Forelimb muscle (tissue), 1 donor: Measurements from ENCODE around the gene NRG3. TPM values are rescaled to one million over a fixed set of nuclear protein-coding genes. Genes with fewer than 3 reads are reported as not detected.

Experiments
- DNase-seq: peaks from one replicate; pipeline ENCODE4 v3.0.0-alpha.2; 2013; ENCODE audit warnings: low read depth
- polyA plus RNA-seq: library from polyadenylated mRNA; unstranded; fragments of 120-200 nt; gene quantifications from one replicate; pipeline ENCODE4 v1.2.1, GENCODE V29; 2013; ENCODE audit not compliant: insufficient read length

The NRG3 gene
- polyA plus RNA-seq: 0.06 TPM

DNA sequence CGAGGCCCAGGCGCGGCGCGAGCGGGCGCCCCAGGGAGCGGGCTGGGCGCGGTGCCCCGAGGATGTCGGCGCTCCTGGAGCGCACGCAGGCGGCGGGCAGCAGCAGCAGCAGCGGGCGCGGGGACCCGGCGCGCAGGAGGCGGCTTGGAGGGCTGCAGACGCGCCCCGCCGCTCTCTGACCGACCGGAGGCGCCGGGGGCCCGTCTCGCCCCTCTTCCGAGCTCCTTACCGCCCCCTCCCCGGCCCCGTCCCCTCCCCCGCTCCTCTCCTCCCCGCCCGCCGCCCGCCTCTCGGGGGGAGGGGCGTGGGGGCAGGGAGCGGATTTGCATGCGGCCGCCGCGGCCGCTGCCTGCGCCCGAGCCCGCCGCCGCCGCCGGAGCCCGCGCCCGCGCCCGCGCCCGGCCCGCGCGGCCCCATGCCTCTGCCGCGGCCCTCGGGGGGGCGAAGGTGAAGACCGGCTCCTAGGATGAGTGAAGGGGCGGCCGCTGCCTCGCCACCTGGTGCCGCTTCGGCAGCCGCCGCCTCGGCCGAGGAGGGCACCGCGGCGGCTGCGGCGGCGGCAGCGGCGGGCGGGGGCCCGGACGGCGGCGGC lies at the start of gene NRG3:
NRG3 (plus strand) TSS at position 320 of the 592 bp plus-strand sequence.
- DNase-seq: no peak

DNA sequence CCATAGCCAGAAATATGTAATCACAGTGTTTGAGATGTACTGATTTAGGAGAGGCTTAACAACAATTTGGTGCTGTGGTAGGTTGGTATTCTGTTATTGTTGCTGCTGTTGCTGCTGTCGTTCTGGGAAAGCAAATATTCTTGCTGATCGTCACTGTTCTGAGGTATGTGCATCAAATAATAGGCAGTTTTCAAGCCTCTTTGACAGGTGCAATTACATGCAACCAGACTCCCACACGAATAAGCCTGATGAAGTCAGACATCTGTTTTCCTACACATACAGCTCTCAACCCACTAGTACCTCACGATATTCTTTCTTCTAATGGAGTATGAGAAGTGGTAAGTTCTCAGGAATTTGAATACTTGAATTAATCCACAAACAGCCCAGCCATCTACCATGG lies 46.7 kb upstream of the NRG3 start:
- DNase-seq: no peak

DNA sequence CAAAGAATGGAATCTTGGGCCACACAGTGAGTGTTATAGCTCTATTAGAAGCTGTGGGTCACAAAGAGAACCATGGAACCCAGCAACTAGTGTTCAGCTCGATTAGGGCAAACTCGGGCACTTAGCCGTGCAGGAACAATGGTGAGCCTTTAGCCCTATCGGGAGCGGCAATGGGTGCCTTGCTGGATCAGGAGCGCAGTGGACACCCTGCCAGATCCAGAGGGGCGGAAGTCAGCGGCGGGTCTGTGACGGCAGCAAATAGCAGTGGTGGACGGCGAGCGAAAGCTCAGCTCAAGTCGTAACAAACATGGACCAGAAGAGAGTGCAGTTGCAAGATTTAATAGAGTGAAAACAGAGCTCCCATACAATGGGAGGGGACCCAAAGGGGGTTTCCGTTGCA lies 43.9 kb upstream of the NRG3 start:
- no peak for DNase-seq

DNA sequence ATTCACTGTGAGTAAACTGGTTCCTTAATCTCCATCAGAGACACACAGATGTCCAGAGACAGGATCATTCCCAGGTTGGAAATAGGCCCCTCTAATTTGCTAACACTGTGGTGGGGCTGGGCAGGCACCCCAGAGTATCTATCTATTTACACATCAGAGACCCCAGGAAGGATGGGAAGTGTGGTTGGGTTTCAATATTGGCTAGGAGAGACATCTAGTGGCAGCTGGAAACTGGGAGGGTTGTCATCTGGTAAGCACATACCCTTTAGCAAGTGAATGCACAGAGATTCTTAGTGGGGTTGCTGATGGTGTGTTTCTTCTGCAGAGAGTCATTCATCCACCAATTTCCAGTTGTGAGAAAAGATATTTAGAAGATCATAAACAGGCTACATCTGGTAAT lies 36.0 kb upstream of the NRG3 start:
- DNase-seq: no peak

DNA sequence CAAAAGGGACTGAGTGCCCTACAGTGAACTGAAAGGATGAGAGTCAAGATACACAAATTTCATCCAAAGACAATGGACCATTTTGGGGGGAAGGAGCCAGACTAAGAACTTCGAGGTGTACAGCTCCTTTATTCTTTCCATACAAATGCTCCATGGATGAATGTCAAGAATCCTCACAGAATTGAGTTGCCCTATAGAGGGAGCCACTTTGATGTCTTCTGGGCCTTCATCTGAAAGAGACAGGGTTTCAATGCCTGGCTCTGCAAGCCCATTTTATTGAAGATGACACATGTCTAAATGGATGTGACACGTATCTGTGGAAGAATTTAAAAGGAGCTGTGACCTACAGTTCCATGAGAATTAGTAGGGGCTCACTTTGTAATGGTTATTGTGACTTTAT lies 32.0 kb upstream of the NRG3 start:
- no peak for DNase-seq

DNA sequence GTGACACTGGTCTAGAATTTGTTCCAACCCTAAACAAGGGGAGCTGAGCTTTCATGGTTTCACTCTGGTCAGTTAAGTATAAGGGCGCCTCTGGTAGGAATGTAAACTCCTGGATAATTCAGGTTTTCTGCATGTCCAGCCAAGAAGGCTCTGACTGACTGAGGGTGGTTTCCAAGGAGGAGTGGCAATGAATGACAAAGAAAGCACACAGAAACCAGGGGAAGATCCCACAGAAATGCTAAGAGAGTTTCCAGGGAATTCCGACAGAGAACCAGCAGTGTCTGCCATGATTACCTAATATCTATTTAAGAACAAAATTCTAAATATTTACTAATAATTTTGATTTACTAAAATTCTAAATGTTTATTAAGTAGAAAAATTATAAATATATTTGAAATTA lies 27.3 kb upstream of the NRG3 start:
- DNase-seq: no peak

DNA sequence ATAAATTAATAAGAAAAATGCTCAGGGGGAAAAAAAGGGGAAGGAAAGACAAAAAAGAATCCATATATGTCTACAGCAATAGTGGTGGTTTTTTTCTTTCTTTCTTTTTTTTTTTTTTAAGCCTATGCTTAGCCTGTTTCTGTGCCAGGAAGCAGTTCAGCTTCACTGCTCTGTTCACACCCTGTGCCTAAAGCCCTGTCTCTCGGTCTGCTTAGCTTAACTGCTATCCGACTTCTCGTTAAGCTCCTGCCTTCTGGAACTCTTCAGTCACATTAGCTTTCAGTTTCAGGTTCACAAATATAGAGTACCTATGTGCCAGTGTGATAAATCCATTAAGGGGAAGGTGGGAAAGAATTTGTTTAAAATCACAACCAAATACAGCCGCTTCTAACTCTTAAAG lies 26.5 kb upstream of the NRG3 start:
- DNase-seq: no peak

DNA sequence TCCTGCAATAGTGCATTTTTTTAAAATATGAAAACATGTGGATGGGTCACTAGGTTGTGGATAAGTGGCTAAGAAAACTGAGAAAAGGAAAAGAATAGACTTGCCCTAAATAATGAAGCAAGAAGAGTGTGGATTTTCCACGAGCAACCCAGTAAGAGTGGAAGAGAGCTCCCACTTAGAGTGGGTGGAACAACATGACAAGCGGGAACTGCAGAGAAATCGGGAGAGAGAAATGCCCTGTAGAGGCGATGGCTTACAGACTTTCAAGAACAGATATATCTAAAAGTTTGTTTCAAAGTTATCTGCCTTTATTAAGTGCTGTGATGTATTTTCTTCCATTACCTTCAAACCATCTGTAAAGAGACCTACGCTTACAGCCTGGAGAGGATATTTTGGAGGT lies 26.1 kb upstream of the NRG3 start:
- DNase-seq: no peak

DNA sequence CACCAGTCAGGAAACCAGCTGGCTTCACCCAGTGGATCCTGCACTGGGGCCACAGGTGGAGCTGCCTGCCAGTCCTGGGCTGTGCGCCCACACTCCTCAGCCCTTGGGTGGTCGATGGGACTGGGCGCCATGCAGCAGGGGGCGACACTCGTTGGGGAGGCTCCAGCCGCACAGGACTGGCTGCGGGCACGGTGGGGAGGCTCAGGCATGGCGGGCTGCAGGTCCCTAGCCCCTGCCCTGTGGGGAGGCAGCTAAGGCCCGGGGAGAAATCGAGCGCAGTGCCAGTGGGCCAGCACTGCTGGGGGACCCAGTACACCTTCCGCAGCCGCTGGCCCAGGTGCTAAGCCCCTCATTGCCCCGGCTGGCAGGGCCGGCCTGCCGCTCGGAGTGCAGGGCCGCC lies 12.4 kb upstream of the NRG3 start:
- no peak for DNase-seq

DNA sequence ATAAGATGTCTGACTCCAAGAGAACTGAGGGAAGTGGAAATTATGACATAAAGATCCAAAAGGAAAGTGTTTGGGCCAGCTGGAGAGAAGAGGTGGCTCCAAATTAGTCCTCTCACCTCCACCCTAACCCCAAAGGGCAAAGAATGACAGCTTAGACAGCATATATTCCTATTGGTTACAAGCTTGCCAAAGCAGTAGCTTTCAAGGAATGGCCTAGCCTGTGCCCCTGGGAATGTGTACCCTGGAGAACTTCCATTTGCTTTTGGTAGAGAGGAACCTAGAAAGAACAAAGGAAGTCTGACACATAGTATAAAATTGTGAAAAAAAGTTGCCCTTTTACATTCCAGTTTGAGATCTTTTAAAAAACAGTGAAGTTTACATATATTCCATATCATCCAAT lies 11.2 kb upstream of the NRG3 start:
- DNase-seq: no peak

DNA sequence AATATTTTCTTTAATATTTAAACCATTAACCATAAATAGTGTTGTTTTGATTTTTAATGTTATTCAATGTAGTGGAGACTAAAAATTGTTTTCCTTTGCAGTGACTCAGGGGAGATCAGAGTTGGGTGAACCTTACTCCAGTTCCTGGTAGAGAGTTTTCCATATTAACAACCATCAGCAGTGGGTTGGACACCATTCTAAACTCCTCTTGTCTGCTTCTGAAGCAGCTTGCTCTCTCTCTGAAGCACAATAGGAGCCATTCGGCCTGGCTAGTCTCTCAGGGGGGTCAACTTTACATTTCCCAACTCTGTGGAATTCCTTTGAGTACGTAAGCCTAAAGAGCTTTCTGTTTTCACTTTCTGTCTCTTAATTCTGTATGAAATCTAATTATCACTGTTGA lies 9.4 kb upstream of the NRG3 start:
- no peak for DNase-seq

DNA sequence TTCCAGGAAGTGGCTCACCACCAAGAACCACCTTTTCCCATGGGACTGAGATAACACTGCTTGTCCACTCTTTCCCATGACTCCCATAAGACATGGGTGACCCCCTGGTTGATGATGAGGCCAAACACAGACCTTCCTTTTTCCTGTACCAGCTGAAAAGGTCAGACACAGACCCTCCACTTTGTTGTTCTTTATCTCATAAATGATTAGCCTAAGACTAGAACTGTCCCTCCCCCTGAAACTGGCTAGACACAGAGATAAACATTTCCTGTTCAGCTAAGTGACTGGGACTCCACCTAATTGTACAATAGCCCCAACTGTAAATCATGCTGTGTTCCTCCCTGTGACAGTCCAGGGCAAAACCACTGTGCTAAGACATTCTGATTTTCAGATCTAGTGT lies 8.2 kb upstream of the NRG3 start:
- DNase-seq: no peak

DNA sequence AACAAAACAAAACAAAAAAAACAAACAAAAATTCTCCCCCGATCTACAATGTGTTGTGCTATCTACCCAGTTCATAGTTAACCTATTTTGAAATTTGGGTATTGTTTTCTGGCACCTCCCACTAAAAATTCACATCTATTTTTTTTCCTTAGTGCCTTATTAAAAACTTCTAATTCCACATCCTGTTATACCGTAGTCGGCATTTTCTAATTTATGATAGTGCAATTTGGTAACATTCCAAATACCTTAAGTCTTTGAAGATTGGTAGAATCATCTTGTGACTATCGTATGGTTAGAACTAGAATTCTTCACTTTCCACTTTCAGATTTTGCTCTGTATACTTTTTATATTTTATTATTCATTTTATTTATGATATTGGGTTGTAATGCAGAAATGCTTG lies 4.5 kb upstream of the NRG3 start:
- no peak for DNase-seq

DNA sequence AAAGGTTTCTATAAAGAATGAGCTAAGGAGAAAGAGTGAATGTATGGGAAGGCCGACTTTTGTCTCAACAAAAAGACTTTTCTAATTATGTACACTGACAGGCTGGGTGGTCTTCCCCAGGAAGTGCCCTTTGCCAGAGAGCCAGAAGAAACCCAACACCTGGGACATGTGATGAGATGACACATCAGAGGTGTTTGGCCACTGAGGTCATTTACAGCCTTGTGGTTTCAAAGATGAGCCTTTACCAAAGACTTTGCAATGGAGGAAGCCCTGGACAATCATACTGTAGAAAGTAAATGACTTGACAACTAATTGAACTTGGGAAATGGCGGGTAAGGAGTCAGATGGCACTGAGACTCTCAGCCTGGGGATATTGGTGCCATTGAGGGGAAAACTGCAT lies 3.4 kb upstream of the NRG3 start:
- DNase-seq: no peak

DNA sequence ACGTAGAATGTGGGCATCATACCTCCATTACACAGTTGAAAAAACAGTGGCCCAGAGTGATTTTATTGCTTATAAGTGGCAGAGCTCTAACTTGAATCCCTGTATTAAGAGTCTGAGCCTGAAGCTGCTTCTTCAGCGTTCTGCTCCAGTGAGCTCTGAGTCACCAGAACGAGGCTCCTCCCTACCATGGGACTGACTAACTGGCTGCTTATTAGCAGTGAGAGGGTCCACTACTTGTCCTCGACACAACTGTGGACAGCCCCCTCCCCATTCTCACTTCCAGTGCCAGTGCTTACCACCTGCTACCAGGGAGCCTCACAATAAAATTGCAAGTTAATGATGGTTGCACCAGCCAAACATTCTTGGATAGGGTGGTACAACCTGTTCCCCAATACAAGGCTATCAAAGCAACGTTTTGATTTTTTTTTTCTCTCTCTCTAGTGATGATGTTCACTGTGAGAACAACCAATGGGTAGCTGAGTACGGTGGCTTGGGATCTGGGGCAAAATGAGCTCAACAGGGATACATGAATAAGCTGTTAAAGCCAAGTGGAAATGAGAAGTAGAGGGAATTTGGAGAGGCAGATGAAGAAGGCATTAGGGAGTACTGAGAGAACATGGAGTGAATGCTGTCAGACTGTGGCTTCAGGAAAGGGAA lies 2.7 kb upstream of the NRG3 start:
- DNase-seq: no peak

DNA sequence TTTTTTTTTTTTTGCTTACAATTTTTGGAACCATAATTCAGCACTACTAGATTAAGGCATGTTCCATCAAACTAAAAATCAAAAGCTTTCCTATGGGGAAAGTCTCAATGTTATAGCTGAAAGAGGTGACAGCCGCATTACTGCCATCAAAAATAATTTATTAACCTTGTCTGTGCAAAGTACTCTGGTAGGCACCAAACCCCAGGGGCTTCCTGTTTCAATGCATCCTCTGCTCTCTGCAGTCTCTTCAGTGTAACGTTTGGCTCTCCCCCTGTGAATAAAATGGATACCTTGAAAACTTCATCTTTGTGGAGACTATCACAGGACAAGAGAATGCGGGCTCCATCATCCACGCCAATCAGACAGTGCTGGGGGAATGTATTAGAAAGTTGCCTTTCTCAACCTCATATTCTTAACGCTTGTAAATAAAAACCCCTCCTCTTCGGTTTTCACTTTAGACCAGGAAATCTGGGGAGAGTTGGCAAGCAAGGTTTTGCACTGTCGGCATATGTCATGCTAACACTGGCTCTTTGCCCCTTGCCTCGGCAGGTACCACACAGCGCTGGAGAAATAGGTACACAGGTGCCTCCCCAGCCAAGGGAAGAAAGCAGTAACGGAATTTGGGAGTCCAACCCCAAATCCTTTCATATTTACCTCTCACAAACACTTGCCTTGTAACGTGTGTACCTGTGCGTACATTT lies 1.6 kb upstream of the NRG3 start:
- no peak for DNase-seq

DNA sequence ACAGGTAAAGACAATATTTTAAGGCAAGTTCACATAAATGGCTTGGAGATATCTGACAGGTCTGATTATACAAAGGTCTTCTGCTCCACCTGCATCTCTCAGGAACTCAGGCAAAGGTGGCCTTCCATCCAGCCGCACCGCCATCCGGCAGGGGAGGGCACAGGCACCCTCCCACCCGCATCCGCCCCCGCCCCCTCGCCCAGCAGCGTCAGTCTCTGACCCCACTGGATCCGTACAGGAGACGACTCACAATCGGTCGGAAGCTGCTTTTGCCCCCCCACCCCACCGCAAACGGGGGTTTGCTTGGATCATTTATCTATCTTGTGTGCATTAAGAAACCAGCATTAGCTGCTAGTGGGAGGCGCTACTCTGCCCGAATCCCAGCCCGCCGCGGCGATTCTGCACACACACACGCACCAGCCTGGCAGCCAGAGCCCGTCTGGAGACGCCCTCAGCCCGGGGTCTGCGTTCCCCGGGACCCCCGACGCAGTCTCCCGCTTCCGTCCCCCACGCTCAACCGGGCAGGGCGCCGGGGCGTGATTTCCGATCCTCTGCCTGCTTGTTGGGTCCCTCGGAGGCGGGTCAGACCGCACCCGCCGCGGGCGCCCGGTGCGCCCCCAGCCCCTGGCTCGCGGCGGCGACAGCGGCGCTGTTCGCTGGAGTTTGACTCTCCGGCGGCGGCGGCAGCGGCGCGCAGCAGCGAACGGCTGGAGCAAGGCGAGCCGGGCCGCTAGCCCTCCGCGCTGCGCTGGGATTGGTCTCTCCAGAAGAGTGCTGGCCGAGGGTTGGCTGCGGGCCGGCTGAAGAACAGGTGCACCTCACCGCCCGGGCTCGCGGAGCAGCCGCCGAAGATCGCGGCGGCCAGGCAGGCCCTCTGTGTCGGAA lies 820 bp upstream of the NRG3 start:
- DNase-seq: peak; percentile 13

DNA sequence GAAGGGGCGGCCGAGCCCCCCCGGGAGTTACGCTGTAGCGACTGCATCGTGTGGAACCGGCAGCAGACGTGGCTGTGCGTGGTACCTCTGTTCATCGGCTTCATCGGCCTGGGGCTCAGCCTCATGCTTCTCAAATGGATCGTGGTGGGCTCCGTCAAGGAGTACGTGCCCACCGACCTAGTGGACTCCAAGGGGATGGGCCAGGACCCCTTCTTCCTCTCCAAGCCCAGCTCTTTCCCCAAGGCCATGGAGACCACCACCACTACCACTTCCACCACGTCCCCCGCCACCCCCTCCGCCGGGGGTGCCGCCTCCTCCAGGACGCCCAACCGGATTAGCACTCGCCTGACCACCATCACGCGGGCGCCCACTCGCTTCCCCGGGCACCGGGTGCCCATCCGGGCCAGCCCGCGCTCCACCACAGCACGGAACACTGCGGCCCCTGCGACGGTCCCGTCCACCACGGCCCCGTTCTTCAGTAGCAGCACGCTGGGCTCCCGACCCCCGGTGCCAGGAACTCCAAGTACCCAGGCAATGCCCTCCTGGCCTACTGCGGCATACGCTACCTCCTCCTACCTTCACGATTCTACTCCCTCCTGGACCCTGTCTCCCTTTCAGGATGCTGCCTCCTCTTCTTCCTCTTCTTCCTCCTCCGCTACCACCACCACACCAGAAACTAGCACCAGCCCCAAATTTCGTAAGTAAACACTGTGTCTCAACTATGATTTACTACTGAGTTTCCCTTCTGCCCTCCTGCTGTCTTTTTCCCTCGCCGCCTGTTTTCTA lies 666 bp downstream of the NRG3 start:
- DNase-seq: no peak

DNA sequence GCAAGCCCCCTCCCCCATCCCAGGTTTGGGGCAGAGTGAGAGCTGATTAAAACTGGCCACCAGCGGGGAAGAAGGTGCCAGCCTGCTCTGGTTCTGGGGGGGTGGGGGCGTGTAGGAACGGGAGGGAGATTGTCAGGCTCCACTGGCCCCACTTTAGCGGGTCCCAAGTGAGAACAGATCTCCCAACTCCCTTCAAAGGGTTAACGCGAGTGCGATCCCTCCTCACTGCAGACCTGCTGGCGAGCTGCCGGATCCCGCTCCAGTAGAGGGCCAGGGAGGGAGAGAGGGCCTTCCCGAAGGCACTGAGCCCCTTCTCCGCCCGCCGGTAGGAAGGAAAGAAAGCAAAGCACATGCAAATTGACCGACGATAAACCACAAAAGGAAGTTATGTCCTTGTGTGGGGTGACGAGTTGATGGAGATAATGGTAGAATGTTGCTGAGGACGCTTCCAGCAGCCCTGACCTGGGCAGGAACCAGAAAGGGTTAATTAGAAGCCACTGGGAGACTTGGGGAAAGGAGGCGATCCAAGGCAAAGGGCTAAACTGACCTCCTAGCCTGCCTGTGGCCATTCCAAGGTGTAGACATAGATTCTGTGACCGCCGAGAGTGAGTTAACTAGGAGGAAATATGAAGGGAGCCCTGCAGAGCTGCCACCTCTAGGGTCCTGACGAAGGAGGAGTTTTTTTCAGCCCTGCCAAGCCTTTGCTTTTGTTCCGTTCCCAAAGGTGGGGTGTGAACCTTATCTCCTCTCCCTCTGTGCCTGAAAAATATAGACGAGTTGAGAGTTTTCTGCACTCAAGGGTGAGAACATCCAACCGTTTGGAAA lies 1.5 kb downstream of the NRG3 start:
- no peak for DNase-seq

DNA sequence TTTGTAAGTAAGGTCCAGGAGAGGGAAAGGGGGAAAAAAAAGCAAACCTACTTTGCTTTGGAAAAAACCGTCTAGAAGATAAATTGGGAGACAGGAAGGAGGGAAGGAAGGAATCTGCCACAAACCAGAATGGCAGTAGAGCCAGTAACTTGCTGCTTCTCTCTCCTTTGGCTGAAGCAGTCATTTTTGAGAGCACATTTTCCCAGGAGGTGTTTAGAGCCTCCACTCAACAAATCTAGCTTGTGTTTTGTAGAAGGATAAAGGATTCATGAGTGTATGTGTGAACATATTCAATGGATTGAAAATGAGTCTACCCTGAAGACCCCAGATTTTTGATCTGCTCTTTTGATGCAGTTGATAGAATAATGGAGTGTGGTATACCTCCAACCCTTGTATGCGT lies 2.6 kb downstream of the NRG3 start:
- DNase-seq: no peak

DNA sequence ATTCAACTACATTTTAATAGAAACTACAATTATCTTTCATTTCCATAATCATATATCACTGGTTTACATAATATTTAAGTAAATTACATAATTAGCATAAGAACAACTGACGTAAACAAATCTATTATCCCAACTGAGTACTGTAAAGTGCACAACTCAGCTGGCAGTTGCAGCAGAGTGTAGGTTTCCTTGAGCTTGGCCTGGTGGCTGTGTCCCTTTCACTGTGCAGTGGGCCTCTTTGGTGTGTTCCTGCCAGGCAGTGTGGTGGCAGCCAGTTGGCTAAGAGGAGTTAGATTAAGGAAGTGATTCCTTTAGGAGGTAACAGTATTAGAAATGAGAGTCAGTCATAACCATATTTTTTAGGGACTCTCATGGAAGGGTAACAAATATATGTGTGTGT lies 7.0 kb downstream of the NRG3 start:
- no peak for DNase-seq
